H1 (cell line): Measurements from ENCODE around the gene MYH16. TPM values are rescaled to one million over a fixed set of nuclear protein-coding genes. Genes with fewer than 3 reads are reported as not detected.

Source experiments
- ATF2 ChIP-seq: IDR thresholded peaks from 2 replicates; pipeline ENCODE4 v1.6.1; 2012; ENCODE audit warnings: low read length, inconsistent platforms
- BRCA1 ChIP-seq: IDR thresholded peaks from 2 replicates; pipeline ENCODE4 v1.6.1; 2012; ENCODE audit warnings: low read depth, low read length, improper control_type of control experiment
- CHD1 ChIP-seq: IDR thresholded peaks from 2 replicates; pipeline ENCODE4 v1.6.1; 2012; ENCODE audit warnings: low read depth, low read length, improper control_type of control experiment
- CREB1 ChIP-seq: IDR thresholded peaks from 2 replicates; pipeline ENCODE4 v1.6.1; 2012; ENCODE audit warnings: inconsistent platforms
- EP300 ChIP-seq, 2 experiments: IDR thresholded peaks; 1 replicate in 1 of 2; 2 replicates in 1 of 2; pipeline ENCODE4 v1.6.1; 2011 to 2012; ENCODE audit warnings: low read depth in 2 of 2, low read length in 2 of 2, mild to moderate bottlenecking in 2 of 2, borderline replicate concordance in 1 of 2, inconsistent platforms in 1 of 2, moderate library complexity in 1 of 2
- HDAC2 ChIP-seq, 2 experiments: fragments of 300-600 bp in 1 of 2; sonication (generic) in 1 of 2; IDR thresholded peaks; 2 replicates each; pipeline ENCODE4 v1.6.1; 2011 to 2012; ENCODE audit warnings: low read depth in 2 of 2, low read length in 2 of 2, mild to moderate bottlenecking in 2 of 2, moderate library complexity in 2 of 2, borderline replicate concordance in 1 of 2, inconsistent platforms in 1 of 2
- JUN ChIP-seq: IDR thresholded peaks from 2 replicates; pipeline ENCODE4 v1.6.1; 2011; ENCODE audit warnings: low read depth, mild to moderate bottlenecking, improper control_type of control experiment, low read length
- KDM1A ChIP-seq: fragments of 200-600, 300-600 bp; sonication (generic); IDR thresholded peaks from 2 replicates; pipeline ENCODE4 v1.7.1; 2016; ENCODE audit warnings: mild to moderate bottlenecking, low read length, borderline replicate concordance
- POLR2AphosphoS5 ChIP-seq: IDR thresholded peaks from 2 replicates; pipeline ENCODE4 v1.6.1; 2011; ENCODE audit warnings: low read depth, low read length
- RAD21 ChIP-seq, 2 experiments: IDR thresholded peaks in 1 of 2; conservative IDR thresholded peaks in 1 of 2; 2 replicates each; pipeline ENCODE4 v1.6.1; 2011; ENCODE audit warnings: low read depth in 2 of 2, low read length in 2 of 2, improper control_type of control experiment in 1 of 2, inconsistent platforms in 1 of 2, mild to moderate bottlenecking in 1 of 2, moderate library complexity in 1 of 2
- RNF2 ChIP-seq: fragments of 200-900, 300-1000 bp; sonication (generic); IDR thresholded peaks from 2 replicates; pipeline ENCODE4 v1.7.1; 2016; ENCODE audit warnings: borderline replicate concordance, low read depth, mild to moderate bottlenecking, antibody characterized with exemption, low read length; ENCODE audit not compliant: poor library complexity, severe bottlenecking; ENCODE audit errors: missing control alignments
- RXRA ChIP-seq: IDR thresholded peaks from 2 replicates; pipeline ENCODE4 v1.6.1; 2011; ENCODE audit warnings: low read depth, mild to moderate bottlenecking, low read length, moderate library complexity; ENCODE audit not compliant: insufficient read depth
- SP1 ChIP-seq: IDR thresholded peaks from 2 replicates; pipeline ENCODE4 v1.6.1; 2011; ENCODE audit warnings: low read depth, low read length
- SP2 ChIP-seq: IDR thresholded peaks from 2 replicates; pipeline ENCODE4 v1.6.1; 2012; ENCODE audit warnings: mild to moderate bottlenecking, low read length, inconsistent platforms
- SRF ChIP-seq: IDR thresholded peaks from 2 replicates; pipeline ENCODE4 v1.6.1; 2011; ENCODE audit warnings: mild to moderate bottlenecking, low read depth, low read length, moderate library complexity
- SUZ12 ChIP-seq: fragments of 200-600 bp; sonication (generic); IDR thresholded peaks from 2 replicates; pipeline ENCODE4 v1.6.1; 2012; ENCODE audit warnings: mild to moderate bottlenecking, inconsistent platforms, low read length, moderate library complexity, mixed read lengths
- TAF7 ChIP-seq: optimal IDR thresholded peaks from 2 replicates; pipeline ENCODE3; 2011; ENCODE audit warnings: low read depth, mild to moderate bottlenecking, inconsistent platforms, low read length, moderate library complexity, borderline replicate concordance
- YY1 ChIP-seq: IDR thresholded peaks from 2 replicates; pipeline ENCODE4 v1.6.1; 2011; ENCODE audit warnings: low read depth, mild to moderate bottlenecking, low read length
- polyA plus RNA-seq, 7 experiments: library from polyadenylated mRNA; depleted of rRNA in 3 of 7; stranded (reverse) in 5 of 7; unstranded in 2 of 7; fragments of >200 nt in 5 of 7; fragments of 200-250 nt in 2 of 7; gene quantifications; 1 replicate in 5 of 7; 2 replicates in 1 of 7; 4 replicates in 1 of 7; pipeline versions ENCODE4 v1.2.1 to v1.2.3, GENCODE V29; 2011 to 2013; ENCODE audit warnings: missing spikeins in 2 of 7, mixed read lengths in 2 of 7
- total RNA-seq: library from RNA; stranded (reverse); fragmentation: NEBNext Ultra II Directional; extraction: Animal tissue kit (Norgen Biotek cat#: 25700); gene quantifications from 2 replicates; pipeline ENCODE4 v1.2.1, GENCODE V29; 2021
- TF ChIP-seq, protein P1 (sequence below): IDR thresholded peaks from 2 replicates; pipeline ENCODE4 v1.6.1; 2011; ENCODE audit warnings: low read length, improper control_type of control experiment
- TF ChIP-seq, protein P2 (sequence below): IDR thresholded peaks from 2 replicates; pipeline ENCODE4 v1.6.1; 2012; ENCODE audit warnings: inconsistent platforms

The MYH16 gene
- total and polyA plus RNA-seq, 2 of the 8 experiments (the other 6 are each of a cell fraction or from before 2014, with no cell fraction given) = not detected

GRCh38 chr7:99325592-99326407 is 53.2 kb downstream of the MYH16 start, which contains the start of gene ARPC1A (continued):
- TF ChIP-seq KDM1A (no peak), YY1 (no peak), CHD1 (no peak), SP1 (no peak), POLR2AphosphoS5 (peak; percentile 97), HDAC2 (IDR thresholded peaks at IDR 0.05; ENCODE audit: borderline replicate concordance in 1 of 2, low read depth in 2 of 2, low read length in 2 of 2) (0 out of 4 replicates have a peak, but pooled peaks of 1 of the 2 experiments have one; percentile 23), TAF7 (peak; percentile 43), EP300 (IDR thresholded peaks at IDR 0.05; ENCODE audit: borderline replicate concordance in 1 of 2, low read depth in 2 of 2, low read length in 2 of 2) (no peak), JUN (no peak), RNF2 (no peak), SRF (no peak), ATF2 (no peak), CREB1 (peak; percentile 89), RAD21 (IDR thresholded peaks at IDR 0.05 in 1 of 2, conservative IDR thresholded peaks at IDR 0.05 in 1 of 2; ENCODE audit: low read depth in 2 of 2, low read length in 2 of 2) (no peak), BRCA1 (no peak), SUZ12 (no peak), RXRA (no peak), SP2 (no peak)
- TF ChIP-seq, protein P1, sequence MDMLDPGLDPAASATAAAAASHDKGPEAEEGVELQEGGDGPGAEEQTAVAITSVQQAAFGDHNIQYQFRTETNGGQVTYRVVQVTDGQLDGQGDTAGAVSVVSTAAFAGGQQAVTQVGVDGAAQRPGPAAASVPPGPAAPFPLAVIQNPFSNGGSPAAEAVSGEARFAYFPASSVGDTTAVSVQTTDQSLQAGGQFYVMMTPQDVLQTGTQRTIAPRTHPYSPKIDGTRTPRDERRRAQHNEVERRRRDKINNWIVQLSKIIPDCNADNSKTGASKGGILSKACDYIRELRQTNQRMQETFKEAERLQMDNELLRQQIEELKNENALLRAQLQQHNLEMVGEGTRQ = no peak
- TF ChIP-seq, protein P2, sequence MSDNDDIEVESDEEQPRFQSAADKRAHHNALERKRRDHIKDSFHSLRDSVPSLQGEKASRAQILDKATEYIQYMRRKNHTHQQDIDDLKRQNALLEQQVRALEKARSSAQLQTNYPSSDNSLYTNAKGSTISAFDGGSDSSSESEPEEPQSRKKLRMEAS = no peak; the same call in 1 of the 2 replicates
